Right atrium auricular region (tissue), 2 donors: ENCODE data around the gene TMCC3. TPM values are rescaled to one million over a fixed set of nuclear protein-coding genes. Genes with fewer than 3 reads are reported as not detected.

Experiments
- DNase-seq: peaks from one replicate; pipeline ENCODE4 v3.0.0-alpha.2; 2019; ENCODE audit warnings: low spot score
- H3K27ac ChIP-seq, 2 donors: fragments of 200-600 bp; sonication (generic); 1 replicate in 1 of 2; 2 replicates in 1 of 2; pipeline ENCODE4 v1.5.1; 2016 to 2019
- H3K27me3 ChIP-seq, 2 donors: fragments of 200-600 bp; sonication (generic); one replicate each; pipeline versions ENCODE4 v1.5.1 to v1.6.0; 2017 to 2019
- H3K36me3 ChIP-seq: fragments of 200-600 bp; sonication (generic); one replicate; pipeline ENCODE4 v1.5.1; 2016
- H3K4me1 ChIP-seq, 2 donors: fragments of 200-600 bp; sonication (generic); one replicate each; pipeline versions ENCODE4 v1.5.1 to v1.6.0; 2017 to 2019
- H3K4me3 ChIP-seq, 2 donors: fragments of 200-600 bp; sonication (generic); 1 replicate in 1 of 2; 2 replicates in 1 of 2; pipeline ENCODE4 v1.5.1; 2017 to 2019; ENCODE audit warnings: mild to moderate bottlenecking in 1 of 2, moderate library complexity in 1 of 2
- H3K9me3 ChIP-seq, 2 donors: fragments of 200-600 bp; sonication (generic); one replicate each; pipeline ENCODE4 v1.5.1; 2019
- total RNA-seq, 2 donors: library from RNA; depleted of rRNA; stranded (reverse); fragments of >200 nt; gene quantifications; one replicate each; pipeline ENCODE4 v1.1.0, GENCODE V29; 2016
- TF ChIP-seq, protein P1 (sequence below), 2 donors: fragments of 200-600 bp; sonication (generic); IDR thresholded peaks; one replicate each; pipeline ENCODE4 v1.5.1; 2019; ENCODE audit warnings: antibody characterized with exemption in 2 of 2

Gene TMCC3
- total RNA-seq, 2 donors from 2014 or later, result 4.4 to 4.7 TPM

DNA sequence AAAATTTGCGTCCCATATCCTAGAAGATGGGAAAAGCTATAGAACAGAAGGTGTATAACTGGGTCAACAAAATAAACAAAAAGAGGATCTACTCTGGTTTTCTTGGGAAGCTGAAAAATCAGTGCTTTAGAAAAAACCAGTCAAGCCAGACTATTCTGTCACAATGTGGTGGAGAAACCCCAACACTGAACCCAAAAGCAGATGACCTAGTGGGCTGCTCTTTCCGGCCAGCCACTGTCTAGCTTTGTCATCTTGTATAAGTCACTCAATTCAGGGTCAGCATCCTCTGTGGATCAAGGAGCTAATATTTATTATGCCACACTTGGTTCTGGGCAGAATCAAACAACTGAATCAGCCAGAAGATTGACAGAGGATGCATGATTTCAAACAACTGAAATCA lies 26.6 kb upstream of the TMCC3 start:
- Histone ChIP-seq H3K4me3 (no peak overlapping the region), H3K36me3 (no peaks in the 10 kb centered on the region), H3K27me3 (no peaks in the 10 kb centered on the region), H3K4me1 (peaks cover 0 to 20% of the 10 kb centered on the region in 2 donors), H3K27ac (no peak overlapping the region), H3K9me3 (no peaks in the 10 kb centered on the region)
- no peak for DNase-seq
- TF ChIP-seq, protein P1, sequence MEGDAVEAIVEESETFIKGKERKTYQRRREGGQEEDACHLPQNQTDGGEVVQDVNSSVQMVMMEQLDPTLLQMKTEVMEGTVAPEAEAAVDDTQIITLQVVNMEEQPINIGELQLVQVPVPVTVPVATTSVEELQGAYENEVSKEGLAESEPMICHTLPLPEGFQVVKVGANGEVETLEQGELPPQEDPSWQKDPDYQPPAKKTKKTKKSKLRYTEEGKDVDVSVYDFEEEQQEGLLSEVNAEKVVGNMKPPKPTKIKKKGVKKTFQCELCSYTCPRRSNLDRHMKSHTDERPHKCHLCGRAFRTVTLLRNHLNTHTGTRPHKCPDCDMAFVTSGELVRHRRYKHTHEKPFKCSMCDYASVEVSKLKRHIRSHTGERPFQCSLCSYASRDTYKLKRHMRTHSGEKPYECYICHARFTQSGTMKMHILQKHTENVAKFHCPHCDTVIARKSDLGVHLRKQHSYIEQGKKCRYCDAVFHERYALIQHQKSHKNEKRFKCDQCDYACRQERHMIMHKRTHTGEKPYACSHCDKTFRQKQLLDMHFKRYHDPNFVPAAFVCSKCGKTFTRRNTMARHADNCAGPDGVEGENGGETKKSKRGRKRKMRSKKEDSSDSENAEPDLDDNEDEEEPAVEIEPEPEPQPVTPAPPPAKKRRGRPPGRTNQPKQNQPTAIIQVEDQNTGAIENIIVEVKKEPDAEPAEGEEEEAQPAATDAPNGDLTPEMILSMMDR (IDR thresholded peaks at IDR 0.05), result no peak

- peaks cover 0 to 20% of the 10 kb centered on the region in 2 donors for H3K4me1 ChIP-seq
- H3K9me3 ChIP-seq, result no peaks in the 10 kb centered on the region
- H3K27ac ChIP-seq, result no peak overlapping the region
- peak; percentile 70 for DNase-seq
- H3K4me3 ChIP-seq, result no peak overlapping the region
- H3K27me3 ChIP-seq, result no peaks in the 10 kb centered on the region
- no peaks in the 10 kb centered on the region for H3K36me3 ChIP-seq
- TF ChIP-seq, protein P1 (IDR thresholded peaks at IDR 0.05), result no peak
Measured at GRCh38 chr12:94676031-94676641, 25.8 kb upstream of the TMCC3 start.

- H3K9me3 ChIP-seq, result no peaks in the 10 kb centered on the region
- no peak overlapping the region for H3K4me3 ChIP-seq
- no peaks in the 10 kb centered on the region for H3K27me3 ChIP-seq
- H3K4me1 ChIP-seq, result peaks cover 0 to 20% of the 10 kb centered on the region in 2 donors
- H3K36me3 ChIP-seq, result no peaks in the 10 kb centered on the region
- TF ChIP-seq, protein P1 (IDR thresholded peaks at IDR 0.05), result no peak
- no peak overlapping the region for H3K27ac ChIP-seq
- peak; percentile 78 for DNase-seq
Measured at GRCh38 chr12:94674835-94675234, 24.5 kb upstream of the TMCC3 start.

- H3K4me3 ChIP-seq, result no peak overlapping the region
- TF ChIP-seq, protein P1 (IDR thresholded peaks at IDR 0.05), result no peak
Measured at GRCh38 chr12:94674051-94674451, 23.7 kb upstream of the TMCC3 start.

DNA sequence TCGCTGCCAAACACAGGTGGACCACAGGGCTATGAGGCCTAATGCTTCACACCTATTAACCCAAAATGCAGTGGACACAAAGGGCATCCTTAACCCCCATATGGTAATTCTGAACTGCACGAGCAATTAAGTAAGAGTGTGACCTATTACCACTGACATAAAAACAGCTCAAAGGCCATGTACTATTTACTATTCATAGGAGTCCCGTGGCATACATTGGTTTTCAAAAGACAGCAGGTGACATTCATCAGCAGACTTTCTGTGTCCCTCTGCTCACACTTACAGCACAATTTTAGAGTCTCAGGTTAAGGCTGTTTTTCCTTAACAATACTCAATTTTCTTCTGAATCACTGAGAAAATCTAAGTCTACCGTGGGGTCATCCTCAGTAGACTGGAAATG lies 23.1 kb upstream of the TMCC3 start:
- DNase-seq, result no peak
- peaks cover 0 to 20% of the 10 kb centered on the region in 2 donors for H3K4me1 ChIP-seq
- no peak overlapping the region for H3K4me3 ChIP-seq
- H3K9me3 ChIP-seq, result no peaks in the 10 kb centered on the region
- H3K36me3 ChIP-seq, result no peaks in the 10 kb centered on the region
- TF ChIP-seq, protein P1 (IDR thresholded peaks at IDR 0.05), result no peak
- no peaks in the 10 kb centered on the region for H3K27me3 ChIP-seq
- no peak overlapping the region for H3K27ac ChIP-seq

More at GRCh38 chr12:94674051-94674451, 23.7 kb upstream of the TMCC3 start:
- H3K4me1 ChIP-seq, result peaks cover 0 to 20% of the 10 kb centered on the region in 2 donors
- no peaks in the 10 kb centered on the region for H3K36me3 ChIP-seq
- no peaks in the 10 kb centered on the region for H3K27me3 ChIP-seq
- H3K27ac ChIP-seq, result no peak overlapping the region
- no peak for DNase-seq
- H3K9me3 ChIP-seq, result no peaks in the 10 kb centered on the region

DNA sequence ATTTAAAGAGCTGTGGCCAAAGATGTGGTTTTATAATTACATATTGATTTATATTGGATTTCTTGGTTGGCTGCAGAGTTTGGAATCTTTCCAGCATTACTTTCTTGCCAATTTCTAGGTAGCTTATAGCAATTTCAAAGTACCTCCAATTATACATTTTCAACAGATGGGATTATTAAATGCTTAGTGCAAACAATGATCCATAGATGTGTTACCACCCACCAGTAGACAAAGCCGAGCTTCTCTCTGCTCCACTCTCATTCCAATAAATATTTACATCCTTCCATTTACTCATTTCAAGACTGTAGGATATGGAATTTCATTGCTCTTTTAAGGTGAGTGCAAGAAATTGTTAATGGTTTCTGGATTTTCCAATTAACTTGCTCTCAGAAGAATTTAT lies 21.6 kb upstream of the TMCC3 start:
- no peaks in the 10 kb centered on the region for H3K9me3 ChIP-seq
- no peak overlapping the region for H3K27ac ChIP-seq
- DNase-seq, result no peak
- H3K4me1 ChIP-seq, result peaks cover 0 to 20% of the 10 kb centered on the region in 2 donors
- no peaks in the 10 kb centered on the region for H3K27me3 ChIP-seq
- TF ChIP-seq, protein P1 (IDR thresholded peaks at IDR 0.05), result no peak
- H3K4me3 ChIP-seq, result no peak overlapping the region
- no peaks in the 10 kb centered on the region for H3K36me3 ChIP-seq
